T-helper 1 cell (primary cell): ENCODE results near the gene CLASRP.
A peak's percentile ranks its signal among the peaks of the same experiment; 100 is the strongest.

ENCODE experiments used
- DNase-seq, 5 donors: peaks; one replicate each; pipeline ENCODE4 v3.0.0-alpha.2; 2012 to 2020

CLASRP gene

GRCh38 chr19:45086480-45086879 is 47.6 kb downstream of the CLASRP start:
- DNase-seq: no peak

GRCh38 chr19:45087531-45087930 is 48.7 kb downstream of the CLASRP start:
- peak; percentile 43 to 60 (median 55) for DNase-seq

GRCh38 chr19:45090034-45090433 is 51.2 kb downstream of the CLASRP start:
- DNase-seq: no peak

- DNase-seq: no peak
These were observed 51.8 kb downstream of the CLASRP start for GRCh38 chr19:45090606-45091005.

GRCh38 chr19:45091031-45091923 is 52.4 kb downstream of the CLASRP start:
- DNase-seq: peak; percentile 87 to 97 (median 93)

- DNase-seq: peak; percentile 86 to 95 (median 90)
These were observed 54.2 kb downstream of the CLASRP start, which contains the start of gene PPP1R37 for GRCh38 chr19:45092747-45093678. PPP1R37 (plus strand) TSS chr19:45093179; CDS start chr19:45093326, 147 bp downstream.

GRCh38 chr19:45094137-45094536 is 55.3 kb downstream of the CLASRP start:
- no peak for DNase-seq

GRCh38 chr19:45094707-45095106 is 55.9 kb downstream of the CLASRP start:
- DNase-seq: no peak

- DNase-seq: no peak
These were observed 56.9 kb downstream of the CLASRP start for GRCh38 chr19:45095496-45096413.

GRCh38 chr19:45096700-45097099 is 57.9 kb downstream of the CLASRP start:
- no peak for DNase-seq

GRCh38 chr19:45097450-45097775 is 58.6 kb downstream of the CLASRP start:
- DNase-seq: no peak

GRCh38 chr19:45097776-45098520 is 59.1 kb downstream of the CLASRP start:
- DNase-seq: no peak

- DNase-seq: no peak
These were observed 59.9 kb downstream of the CLASRP start for GRCh38 chr19:45098521-45099466.

GRCh38 chr19:45099467-45100191 is 60.8 kb downstream of the CLASRP start:
- DNase-seq: no peak

GRCh38 chr19:45100201-45100600 is 61.4 kb downstream of the CLASRP start:
- DNase-seq: no peak

- DNase-seq: no peak
These were observed 62.0 kb downstream of the CLASRP start for GRCh38 chr19:45100846-45101252.

- no peak for DNase-seq
These were observed 63.0 kb downstream of the CLASRP start for GRCh38 chr19:45101806-45102205.

- DNase-seq: no peak
These were observed 63.6 kb downstream of the CLASRP start for GRCh38 chr19:45102481-45102880.

GRCh38 chr19:45103156-45103507 is 64.3 kb downstream of the CLASRP start:
- DNase-seq: peak in 2 of 5 donors; percentile 30 to 41
